Stimulated activated CD8-positive, alpha-beta memory T cell treated with anti-CD3 and anti-CD28 coated beads, Interleukin-4, amount 100 ng/mL, for 4 hours (primary cell): ENCODE data around the gene WDR49.

Source experiments
- DNase-seq, 2 donors: peaks; one replicate each; pipeline ENCODE4 v3.0.0-alpha.2; 2020; ENCODE audit warnings: low read depth in 2 of 2, low spot score in 1 of 2

WDR49 gene

GRCh38 chr3:167491621-167492020 lies 162.1 kb downstream of the WDR49 start:
- DNase-seq: no peak

GRCh38 chr3:167489571-167489970 lies 164.2 kb downstream of the WDR49 start:
- no peak for DNase-seq

- DNase-seq: no peak
Measured at GRCh38 chr3:167487556-167487955, 166.2 kb downstream of the WDR49 start.

GRCh38 chr3:167484551-167484950 lies 169.2 kb downstream of the WDR49 start:
- no peak for DNase-seq

GRCh38 chr3:167483708-167484475 lies 169.8 kb downstream of the WDR49 start:
- DNase-seq: no peak

GRCh38 chr3:167481164-167481563 lies 172.6 kb downstream of the WDR49 start:
- DNase-seq: no peak

- DNase-seq: no peak
Measured at GRCh38 chr3:167480748-167481147, 173.0 kb downstream of the WDR49 start.

- DNase-seq: no peak
Measured at GRCh38 chr3:167473863-167474262, 179.9 kb downstream of the WDR49 start, which contains the start of gene SERPINI2. Gene SERPINI2 (minus strand): TSS chr3:167474042. CDS start chr3:167471834, 2,208 bp downstream.

- DNase-seq: no peak
Measured at GRCh38 chr3:167469381-167469780, 184.4 kb downstream of the WDR49 start.

GRCh38 chr3:167467848-167468611 lies 185.7 kb downstream of the WDR49 start:
- DNase-seq: no peak

- no peak for DNase-seq
Measured at GRCh38 chr3:167466966-167467365, 186.8 kb downstream of the WDR49 start.

GRCh38 chr3:167456157-167456799 lies 197.5 kb downstream of the WDR49 start:
- no peak for DNase-seq

GRCh38 chr3:167453815-167454214 lies 199.9 kb downstream of the WDR49 start:
- no peak for DNase-seq

- DNase-seq: no peak
Measured at GRCh38 chr3:167451282-167451681, 202.5 kb downstream of the WDR49 start.

- no peak for DNase-seq
Measured at GRCh38 chr3:167450675-167451074, 203.1 kb downstream of the WDR49 start.

- DNase-seq: no peak
Measured at GRCh38 chr3:167450195-167450594, 203.5 kb downstream of the WDR49 start.

GRCh38 chr3:167445491-167445890 lies 208.3 kb downstream of the WDR49 start:
- DNase-seq: no peak

GRCh38 chr3:167441256-167441655 lies 212.5 kb downstream of the WDR49 start:
- no peak for DNase-seq

- no peak for DNase-seq
Measured at GRCh38 chr3:167437428-167438139, 216.2 kb downstream of the WDR49 start.
